ENCODE measurements around the gene OR7A5.
"Not testable (repeated sequence)": the region's sequence is repeated elsewhere in the genome, so short reads cannot be mapped to it uniquely, and the experiment has no call there.

The OR7A5 gene

GRCh38 chr19:14779151-14779550 is 55.8 kb downstream of the OR7A5 start:
- Histone ChIP-seq H3K4me1 (ENCODE audit: control insufficient read depth, insufficient read depth, low read length) (no peaks in the 10 kb centered on the region; the same call in 1 of the 2 replicates), H3K27ac (ENCODE audit: extremely low read depth, low read depth, low read length) (no peak overlapping the region), H3K36me3 (ENCODE audit: control insufficient read depth in 2 of 2, insufficient read depth in 1 of 2, low read length in 2 of 2) (no peaks in the 10 kb centered on the region), H3K9me3 (ENCODE audit: control insufficient read depth, insufficient read depth, low read depth, low read length) (no peaks in the 10 kb centered on the region), H3K4me3 (ENCODE audit: low read depth, low read length) (no peak overlapping the region)
- ChIA-PET POLR2A (no interaction called here), CTCF (interaction anchor here (3.7 kb wide), 1 partner anchor 8 kb away, joined by 19 read pairs; no protein-coding TSS in a partner anchor)
- no peak for TF ChIP-seq PBX3 (CRISPR knock-in tag; IDR thresholded peaks at IDR 0.05)
- no peak for TF ChIP-seq ZNF354C (tag by site-specific recombination; IDR thresholded peaks at IDR 0.05; ENCODE audit: borderline replicate concordance, low read depth)

DNA sequence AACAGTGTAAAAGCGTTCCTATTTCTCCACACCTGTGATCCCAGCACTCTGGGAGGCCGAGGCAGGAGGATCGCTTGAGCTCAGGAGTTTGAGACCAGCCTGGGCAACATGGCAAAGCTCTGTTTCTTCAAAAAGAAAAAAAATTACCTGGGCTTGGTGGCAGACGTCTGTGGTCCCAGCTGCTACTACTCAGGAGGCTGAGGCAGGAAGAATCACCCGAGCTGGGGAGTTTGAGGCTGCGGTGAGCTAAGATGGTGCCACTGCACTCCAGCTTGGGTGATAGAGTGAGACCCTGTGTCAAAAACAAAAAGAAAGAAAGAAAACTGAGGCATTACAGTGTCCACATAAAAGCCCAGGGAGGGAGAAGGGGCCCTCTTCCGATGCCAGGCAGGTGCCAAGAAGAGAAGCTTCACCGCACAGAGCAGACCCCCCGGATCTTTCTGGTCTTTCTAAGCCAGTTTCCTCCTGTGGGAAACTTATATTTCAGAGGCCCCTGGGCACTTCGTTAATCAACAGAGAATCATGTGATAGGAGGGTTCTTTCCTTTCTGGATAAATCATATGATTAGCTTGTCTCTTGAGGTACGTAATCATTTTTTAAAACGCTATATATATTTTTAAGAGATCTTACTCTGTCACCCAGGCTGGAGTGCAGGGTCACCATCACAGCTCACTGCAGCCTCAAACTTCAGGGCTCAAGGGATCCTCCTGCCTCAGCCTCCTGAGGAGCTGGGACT is 56.7 kb downstream of the OR7A5 start, which contains the start of gene ADGRE2:
Gene ADGRE2, minus strand, starts transcription at position 451 of the 736 bp plus-strand sequence. CDS start 1,804 bp downstream, outside the sequence.
- CTCF ChIA-PET = interaction anchor here (0.7 to 3.7 kb wide), 2 partner anchors 8 to 477 kb away, joined by 4 to 19 read pairs; no protein-coding TSS in a partner anchor

DNA sequence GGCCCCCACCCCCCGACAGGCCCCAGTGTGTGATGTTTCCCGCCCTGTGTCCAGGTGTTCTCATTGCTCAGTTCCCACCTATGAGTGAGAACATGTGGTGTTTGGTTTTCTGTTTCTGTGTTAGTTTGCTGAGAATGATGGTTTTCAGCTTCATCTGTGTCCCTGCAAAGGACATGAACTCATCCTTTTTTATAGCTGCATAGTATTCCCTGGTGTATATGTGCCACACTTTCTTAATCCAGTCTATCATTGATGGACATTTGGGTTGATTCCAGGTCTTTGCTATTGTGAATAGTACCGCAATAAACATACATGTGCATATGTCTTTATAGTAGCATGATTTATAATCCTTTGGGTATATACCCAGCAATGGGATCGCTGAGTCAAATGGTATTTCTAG is 57.3 kb downstream of the OR7A5 start:
- H3K9me3 ChIP-seq (ENCODE audit: control insufficient read depth, insufficient read depth, low read depth, low read length); H3K4me1 ChIP-seq (ENCODE audit: control insufficient read depth, insufficient read depth, low read length); POLR2A ChIA-PET; H3K36me3 ChIP-seq (ENCODE audit: control insufficient read depth in 2 of 2, insufficient read depth in 1 of 2, low read length in 2 of 2); H3K27ac ChIP-seq (ENCODE audit: extremely low read depth, low read depth, low read length); H3K4me3 ChIP-seq (ENCODE audit: low read depth, low read length): not testable (repeated sequence)
- peak; percentile 66 for TF ChIP-seq ZNF146 (tag by site-specific recombination; IDR thresholded peaks at IDR 0.05)
- CTCF ChIA-PET = interaction anchor here (3.7 kb wide), 1 partner anchor 9 kb away, joined by 19 read pairs; no protein-coding TSS in a partner anchor

More for the DNA sequence above, 56.7 kb downstream of the OR7A5 start, which contains the start of gene ADGRE2:
- not testable (repeated sequence) for H3K4me3 ChIP-seq (ENCODE audit: low read depth, low read length); H3K27ac ChIP-seq (ENCODE audit: extremely low read depth, low read depth, low read length); H3K9me3 ChIP-seq (ENCODE audit: control insufficient read depth, insufficient read depth, low read depth, low read length); H3K36me3 ChIP-seq (ENCODE audit: control insufficient read depth in 2 of 2, insufficient read depth in 1 of 2, low read length in 2 of 2); H3K4me1 ChIP-seq (ENCODE audit: control insufficient read depth, insufficient read depth, low read length)
- POLR2A ChIA-PET = interaction anchor here (0.7 kb wide), 1 partner anchor 282 kb away, joined by 3 read pairs; the partner anchor contains the start of gene GIPC1

Data from HEK293 (cell line).